Bronchial epithelial cell (primary cell): ENCODE results near the gene INSR. TPM values are rescaled to one million over a fixed set of nuclear protein-coding genes. Genes with fewer than 3 reads are reported as not detected.

Source experiments
- DNase-seq: peaks from one replicate; pipeline ENCODE4 v3.0.0-alpha.2; 2010; ENCODE audit warnings: low read depth
- FAIRE-seq: peaks from 2 replicates; lab custom pipeline; 2011; peaks lifted over from hg19 to GRCh38; lab: Jason Lieb, UNC
- H3K27me3 ChIP-seq: 2 replicates; pipeline ENCODE4 v1.5.1; 2011; ENCODE audit warnings: low read length; ENCODE audit not compliant: control insufficient read depth, insufficient read depth
- H3K36me3 ChIP-seq: 2 replicates; pipeline ENCODE4 v1.5.1; 2011; ENCODE audit warnings: low read length; ENCODE audit not compliant: control insufficient read depth, insufficient read depth
- H3K4me3 ChIP-seq: 2 replicates; pipeline ENCODE4 v1.5.1; 2011; ENCODE audit warnings: mild to moderate bottlenecking, low read depth, low read length, control low read depth
- total RNA-seq: library from RNA; depleted of rRNA; stranded (reverse); fragments of >200 nt; gene quantifications from 2 replicates; pipeline ENCODE4 v1.2.1, GENCODE V29; 2014
- TF ChIP-seq, protein P1 (sequence below): IDR thresholded peaks from 2 replicates; pipeline ENCODE4 v1.5.1; 2011; ENCODE audit warnings: mild to moderate bottlenecking, moderate library complexity, low read length, control low read depth, inconsistent platforms; ENCODE audit not compliant: insufficient read depth, severe bottlenecking

Gene INSR
- total RNA-seq, 1 donor from 2014 or later: 6.1 TPM

DNA sequence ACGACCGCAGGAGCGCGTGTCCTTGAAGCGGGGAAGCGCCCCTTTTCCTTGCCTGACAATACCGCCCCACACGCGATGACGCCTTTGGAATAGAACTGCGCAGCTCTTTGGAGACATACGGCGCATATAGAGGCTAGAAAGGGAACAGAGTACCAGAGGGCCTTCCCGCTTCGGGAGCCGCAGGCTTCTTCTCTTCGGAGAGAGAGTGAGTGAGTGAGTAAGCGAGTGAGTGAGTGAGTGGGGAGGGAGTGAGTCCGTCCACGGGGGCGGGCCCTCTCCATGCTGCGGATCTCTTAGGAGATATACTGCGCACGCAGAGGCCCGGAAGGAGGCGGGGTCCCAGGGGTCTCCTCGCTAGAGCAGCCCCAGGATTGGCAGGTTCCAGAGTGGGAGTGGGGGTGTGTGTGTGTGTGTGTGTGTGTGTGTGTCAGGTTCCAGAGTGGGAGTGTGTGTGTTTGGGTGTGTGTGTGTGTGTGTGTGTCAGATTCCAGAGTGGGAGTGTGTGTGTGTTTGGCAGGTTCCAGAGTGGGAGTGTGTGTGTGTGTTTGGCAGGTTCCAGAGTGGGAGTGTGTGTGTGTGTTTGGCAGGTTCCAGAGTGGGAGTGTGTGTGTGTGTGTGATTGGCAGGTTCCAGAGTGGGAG is 97.0 kb downstream of the INSR start:
- Histone ChIP-seq H3K36me3 (no peaks in the 10 kb centered on the region), H3K27me3 (no peaks in the 10 kb centered on the region), H3K4me3 (peak overlapping the region; percentile 39)
- FAIRE-seq (no peak), DNase-seq (peak; percentile 78)
- TF ChIP-seq, protein P1, sequence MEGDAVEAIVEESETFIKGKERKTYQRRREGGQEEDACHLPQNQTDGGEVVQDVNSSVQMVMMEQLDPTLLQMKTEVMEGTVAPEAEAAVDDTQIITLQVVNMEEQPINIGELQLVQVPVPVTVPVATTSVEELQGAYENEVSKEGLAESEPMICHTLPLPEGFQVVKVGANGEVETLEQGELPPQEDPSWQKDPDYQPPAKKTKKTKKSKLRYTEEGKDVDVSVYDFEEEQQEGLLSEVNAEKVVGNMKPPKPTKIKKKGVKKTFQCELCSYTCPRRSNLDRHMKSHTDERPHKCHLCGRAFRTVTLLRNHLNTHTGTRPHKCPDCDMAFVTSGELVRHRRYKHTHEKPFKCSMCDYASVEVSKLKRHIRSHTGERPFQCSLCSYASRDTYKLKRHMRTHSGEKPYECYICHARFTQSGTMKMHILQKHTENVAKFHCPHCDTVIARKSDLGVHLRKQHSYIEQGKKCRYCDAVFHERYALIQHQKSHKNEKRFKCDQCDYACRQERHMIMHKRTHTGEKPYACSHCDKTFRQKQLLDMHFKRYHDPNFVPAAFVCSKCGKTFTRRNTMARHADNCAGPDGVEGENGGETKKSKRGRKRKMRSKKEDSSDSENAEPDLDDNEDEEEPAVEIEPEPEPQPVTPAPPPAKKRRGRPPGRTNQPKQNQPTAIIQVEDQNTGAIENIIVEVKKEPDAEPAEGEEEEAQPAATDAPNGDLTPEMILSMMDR: no peak

DNA sequence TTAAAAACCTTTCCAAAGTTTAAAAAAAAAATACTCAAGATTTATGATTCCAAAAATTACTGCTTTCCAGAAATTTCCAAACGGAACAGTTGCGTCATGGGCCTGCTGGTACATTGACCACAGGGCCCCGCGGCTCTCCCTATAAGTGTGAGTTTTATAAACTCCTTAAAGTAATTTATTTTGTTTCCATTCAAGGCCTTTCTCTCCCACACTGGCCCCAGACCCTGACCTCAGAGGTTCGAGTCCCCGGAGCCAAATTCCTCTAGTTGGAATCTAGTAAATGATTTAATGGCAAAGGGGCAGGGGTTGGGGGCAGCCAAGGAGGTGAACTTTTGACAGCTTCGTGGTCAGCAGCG is 97.5 kb downstream of the INSR start:
- TF ChIP-seq, protein P1: no peak
- no peak for DNase-seq
- FAIRE-seq: no peak
- Histone ChIP-seq H3K36me3 (no peaks in the 10 kb centered on the region), H3K27me3 (no peaks in the 10 kb centered on the region), H3K4me3 (no peak overlapping the region)

DNA sequence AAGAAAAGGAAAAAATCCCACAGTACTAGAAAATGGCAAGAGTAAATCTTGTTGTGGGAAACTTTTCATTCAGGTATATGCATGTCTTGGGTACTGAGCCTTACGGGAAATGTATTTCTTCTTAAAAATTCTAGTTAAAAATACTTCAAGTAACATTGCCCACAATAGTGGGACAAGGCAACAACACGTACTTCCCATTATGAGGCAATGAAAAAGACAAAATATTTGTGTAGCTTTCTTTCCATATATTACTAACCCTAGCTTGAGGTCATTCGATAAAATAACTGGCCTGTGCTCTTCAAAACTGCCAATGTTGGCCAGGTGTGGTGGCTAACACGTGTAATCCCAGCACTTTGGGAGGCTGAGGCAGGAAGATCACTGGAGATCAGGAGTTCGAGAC is 99.2 kb downstream of the INSR start:
- no peak for DNase-seq
- Histone ChIP-seq H3K4me3 (no peak overlapping the region), H3K36me3 (no peaks in the 10 kb centered on the region), H3K27me3 (no peaks in the 10 kb centered on the region)
- FAIRE-seq: no peak
- TF ChIP-seq, protein P1: no peak

DNA sequence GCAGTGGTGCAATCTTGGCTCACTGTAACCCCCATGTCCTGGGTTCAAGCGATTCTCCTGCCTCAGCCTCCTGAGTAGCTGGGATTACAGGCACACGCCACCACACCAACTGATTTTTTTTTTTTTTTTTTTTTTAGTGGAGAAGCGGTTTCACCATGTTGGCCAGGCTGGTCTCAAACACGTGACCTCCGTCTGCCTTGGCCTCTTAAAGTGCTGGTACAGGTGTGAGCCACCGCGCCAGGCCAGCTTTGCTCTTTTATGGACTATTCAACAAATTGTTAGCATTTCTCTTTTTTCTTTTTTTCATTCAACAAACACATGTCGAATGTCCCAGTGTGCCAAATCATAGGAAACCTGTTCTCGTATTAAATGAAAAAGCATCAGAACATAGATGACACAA is 99.6 kb downstream of the INSR start:
- H3K36me3 ChIP-seq: no peaks in the 10 kb centered on the region
- TF ChIP-seq, protein P1: no peak
- no peak overlapping the region for H3K4me3 ChIP-seq
- no peaks in the 10 kb centered on the region for H3K27me3 ChIP-seq
- no peak for DNase-seq
- no peak for FAIRE-seq

DNA sequence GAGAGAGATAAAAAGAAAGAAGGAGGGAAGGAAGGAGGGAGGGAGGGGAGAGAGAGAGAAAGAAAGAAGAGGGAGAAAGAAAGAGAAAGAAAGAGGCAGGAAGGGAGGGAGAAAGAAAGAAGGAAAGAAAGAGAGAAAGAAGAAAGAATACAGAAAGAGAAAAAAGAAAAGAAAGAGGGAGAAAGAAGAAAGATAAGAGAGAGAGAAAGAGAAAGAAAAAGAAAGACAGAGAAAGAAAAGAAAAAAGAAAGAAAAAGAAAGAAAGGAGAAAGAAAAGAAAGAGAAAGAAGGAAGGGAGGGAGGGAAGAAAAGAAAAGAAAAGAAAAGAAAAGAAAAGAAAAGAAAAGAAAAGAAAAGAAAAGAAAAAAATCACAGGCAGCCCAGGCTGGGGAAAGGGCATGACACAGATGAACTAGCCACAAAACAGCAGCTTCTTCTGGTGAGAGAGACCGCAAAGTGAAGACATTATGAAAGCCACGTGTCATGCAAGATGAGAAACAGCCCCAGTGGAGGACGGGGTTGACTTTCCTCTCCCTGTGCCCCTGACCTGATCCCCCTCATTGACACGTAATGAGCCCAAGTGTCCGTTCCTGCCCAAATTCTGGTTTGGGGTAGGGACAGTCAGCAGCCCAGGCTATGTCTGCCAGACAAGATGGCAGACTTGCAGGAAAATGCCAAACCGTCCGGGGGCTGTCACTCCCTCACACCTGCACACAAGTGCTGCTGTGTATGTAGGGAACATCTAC is 102.1 kb downstream of the INSR start:
- DNase-seq (no peak), FAIRE-seq (no peak)
- Histone ChIP-seq H3K27me3 (no peaks in the 10 kb centered on the region), H3K4me3 (no peak overlapping the region), H3K36me3 (no peaks in the 10 kb centered on the region)
- TF ChIP-seq, protein P1: no peak
